ENCODE results near the gene ZFAND3. TPM values are rescaled to one million over a fixed set of nuclear protein-coding genes. Genes with fewer than 3 reads are reported as not detected.

ZFAND3 gene
- total RNA-seq, 3 donors from 2014 or later: 34.1 to 53.0 (median 36.0) TPM

DNA sequence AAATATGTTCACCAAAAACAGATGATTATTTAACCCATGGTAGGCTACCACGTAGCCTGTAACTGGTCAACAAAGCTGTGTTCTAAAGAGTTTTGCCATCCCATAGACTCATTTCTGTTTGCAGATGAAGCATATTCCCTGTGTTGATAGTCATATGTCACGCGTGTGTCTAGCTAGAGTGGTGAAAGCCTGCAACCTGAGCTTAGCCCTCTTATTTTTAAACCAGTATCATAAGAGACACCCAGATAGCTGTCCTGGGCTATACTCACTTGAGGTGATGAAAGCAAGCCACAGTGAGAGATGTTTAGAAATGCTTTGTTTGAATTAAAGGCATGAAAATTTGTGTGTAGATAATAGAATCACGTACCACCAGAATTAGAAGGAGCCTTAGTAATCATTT is 307.8 kb downstream of the ZFAND3 start:
- intact Hi-C loops (cut with DNase I; ENCODE audit: low total_unique reads): no loop called here
- no peaks in the 10 kb centered on the region for H3K9me3 ChIP-seq
- DNase-seq (ENCODE audit: low spot score in 2 of 2): no peak
- no peak for TF ChIP-seq POLR2AphosphoS5 (IDR thresholded peaks at IDR 0.05)
- no peak for TF ChIP-seq CTCF (IDR thresholded peaks at IDR 0.05)
- TF ChIP-seq POLR2A (IDR thresholded peaks at IDR 0.05): no peak
- H3K36me3 ChIP-seq: no peaks in the 10 kb centered on the region
- no peaks in the 10 kb centered on the region for H3K27me3 ChIP-seq
- no peaks in the 10 kb centered on the region for H3K4me1 ChIP-seq
- no peak overlapping the region for H3K4me3 ChIP-seq
- H3K27ac ChIP-seq: no peak overlapping the region

GRCh38 chr6:38131527-38131965 is 312.0 kb downstream of the ZFAND3 start:
- H3K4me1 ChIP-seq: no peaks in the 10 kb centered on the region
- H3K27me3 ChIP-seq: no peaks in the 10 kb centered on the region
- no peak overlapping the region for H3K4me3 ChIP-seq
- DNase-seq (ENCODE audit: low spot score in 2 of 2): no peak
- H3K27ac ChIP-seq: no peak overlapping the region
- H3K36me3 ChIP-seq: no peaks in the 10 kb centered on the region
- intact Hi-C loops (cut with DNase I; ENCODE audit: low total_unique reads): no loop called here
- TF ChIP-seq POLR2AphosphoS5 (IDR thresholded peaks at IDR 0.05) (no peak), CTCF (IDR thresholded peaks at IDR 0.05) (no peak), POLR2A (IDR thresholded peaks at IDR 0.05) (no peak)
- H3K9me3 ChIP-seq: no peaks in the 10 kb centered on the region

DNA sequence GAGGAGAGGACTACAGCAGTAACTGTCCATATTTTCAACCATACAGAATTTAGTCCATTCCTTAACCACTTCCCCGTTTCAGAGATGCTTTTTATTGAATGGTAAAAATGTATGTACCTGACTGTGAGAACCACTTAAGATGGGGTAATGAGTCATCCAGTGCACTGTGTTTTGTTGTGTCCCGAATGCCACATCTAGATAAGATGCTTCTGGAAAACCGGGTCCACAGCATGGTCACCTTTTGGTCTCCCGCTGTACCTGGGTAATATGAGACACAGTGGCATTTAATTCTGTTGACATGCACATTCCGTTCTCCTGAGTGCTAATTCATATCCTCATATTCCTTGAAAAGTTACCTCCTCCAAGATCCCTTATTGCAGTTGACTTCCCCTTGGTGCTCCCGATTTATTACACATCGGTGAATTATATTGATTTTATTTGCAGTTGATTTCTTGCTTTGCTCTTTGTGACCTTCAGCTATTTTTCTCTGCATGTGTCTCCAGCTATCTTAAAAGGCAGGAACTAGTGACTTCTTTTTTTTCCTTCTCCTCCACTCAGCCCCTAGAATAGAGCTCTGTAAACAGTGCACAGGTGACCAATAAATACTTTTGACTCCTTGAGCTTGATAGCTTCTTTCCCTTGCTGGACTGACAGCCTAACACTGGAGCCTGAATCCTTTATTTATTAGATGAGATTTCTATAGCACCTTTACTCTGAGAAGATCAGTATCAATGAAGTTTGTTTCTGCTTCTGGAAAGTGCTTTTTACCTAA is 314.6 kb downstream of the ZFAND3 start:
- Histone ChIP-seq H3K4me3 (no peak overlapping the region), H3K4me1 (no peaks in the 10 kb centered on the region), H3K27me3 (no peaks in the 10 kb centered on the region), H3K27ac (no peak overlapping the region), H3K36me3 (no peaks in the 10 kb centered on the region), H3K9me3 (no peaks in the 10 kb centered on the region)
- TF ChIP-seq POLR2A (IDR thresholded peaks at IDR 0.05): no peak
- TF ChIP-seq CTCF (IDR thresholded peaks at IDR 0.05): no peak
- no peak for TF ChIP-seq POLR2AphosphoS5 (IDR thresholded peaks at IDR 0.05)
- intact Hi-C loops (cut with DNase I; ENCODE audit: low total_unique reads): no loop called here
- no peak for DNase-seq (ENCODE audit: low spot score in 2 of 2)

- intact Hi-C loops (cut with DNase I; ENCODE audit: low total_unique reads): no loop called here
- H3K27ac ChIP-seq: no peak overlapping the region
- TF ChIP-seq POLR2A (IDR thresholded peaks at IDR 0.05) (no peak), CTCF (IDR thresholded peaks at IDR 0.05) (no peak), POLR2AphosphoS5 (IDR thresholded peaks at IDR 0.05) (no peak)
- H3K4me3 ChIP-seq: no peak overlapping the region
- H3K27me3 ChIP-seq: no peaks in the 10 kb centered on the region
- H3K36me3 ChIP-seq: no peaks in the 10 kb centered on the region
- no peak for DNase-seq (ENCODE audit: low spot score in 2 of 2)
- no peaks in the 10 kb centered on the region for H3K4me1 ChIP-seq
- H3K9me3 ChIP-seq: no peaks in the 10 kb centered on the region
Observed at GRCh38 chr6:38134704-38135088, 315.2 kb downstream of the ZFAND3 start.

GRCh38 chr6:38136547-38136946 is 317.0 kb downstream of the ZFAND3 start:
- intact Hi-C loops (cut with DNase I; ENCODE audit: low total_unique reads): no loop called here
- no peaks in the 10 kb centered on the region for H3K36me3 ChIP-seq

More at GRCh38 chr6:38136547-38136946, 317.0 kb downstream of the ZFAND3 start:
- TF ChIP-seq POLR2AphosphoS5 (IDR thresholded peaks at IDR 0.05) (no peak), POLR2A (IDR thresholded peaks at IDR 0.05) (no peak), CTCF (IDR thresholded peaks at IDR 0.05) (no peak)
- Histone ChIP-seq H3K9me3 (no peaks in the 10 kb centered on the region), H3K27me3 (no peaks in the 10 kb centered on the region), H3K4me1 (no peaks in the 10 kb centered on the region), H3K4me3 (no peak overlapping the region), H3K27ac (no peak overlapping the region)
- DNase-seq (ENCODE audit: low spot score in 2 of 2): no peak
